ES-I3 (cell line): ENCODE measurements around the gene MAT1A.

Experiments used
- H3K36me3 ChIP-seq: 2 replicates; pipeline ENCODE4 v1.6.1; 2013; ENCODE audit warnings: mild to moderate bottlenecking, low read length, control low read depth, moderate library complexity; ENCODE audit not compliant: insufficient read depth
- H3K4me1 ChIP-seq: 2 replicates; pipeline ENCODE4 v1.6.1; 2013; ENCODE audit warnings: mild to moderate bottlenecking, control low read depth, low read length; ENCODE audit not compliant: insufficient read depth
- H3K9ac ChIP-seq: 2 replicates; pipeline ENCODE4 v1.6.1; 2013; ENCODE audit warnings: low read depth, mild to moderate bottlenecking, low read length, moderate library complexity
- H3K9me3 ChIP-seq: 2 replicates; pipeline ENCODE4 v1.6.1; 2013; ENCODE audit warnings: mild to moderate bottlenecking, low read length, moderate library complexity; ENCODE audit not compliant: control insufficient read depth, insufficient read depth

Gene MAT1A

GRCh38 chr10:80277016-80277415, 12.4 kb downstream of the MAT1A start:
- Histone ChIP-seq H3K9ac (no peak overlapping the region), H3K36me3 (no peaks in the 10 kb centered on the region), H3K4me1 (peaks cover 6% of the 10 kb centered on the region; the same call in 1 of the 2 replicates), H3K9me3 (no peaks in the 10 kb centered on the region)

GRCh38 chr10:80276335-80276734, 13.1 kb downstream of the MAT1A start:
- peaks cover 6% of the 10 kb centered on the region; the same call in 1 of the 2 replicates for H3K4me1 ChIP-seq
- no peaks in the 10 kb centered on the region for H3K36me3 ChIP-seq
- H3K9me3 ChIP-seq: no peaks in the 10 kb centered on the region
- H3K9ac ChIP-seq: no peak overlapping the region

- Histone ChIP-seq H3K9me3 (no peaks in the 10 kb centered on the region), H3K4me1 (peaks cover 6% of the 10 kb centered on the region; the same call in 1 of the 2 replicates), H3K9ac (no peak overlapping the region), H3K36me3 (no peaks in the 10 kb centered on the region)
These were observed 13.7 kb downstream of the MAT1A start for GRCh38 chr10:80275756-80276155.

GRCh38 chr10:80275135-80275498, 14.3 kb downstream of the MAT1A start:
- H3K9me3 ChIP-seq: no peaks in the 10 kb centered on the region
- H3K9ac ChIP-seq: no peak overlapping the region
- no peaks in the 10 kb centered on the region for H3K36me3 ChIP-seq
- peaks cover 6% of the 10 kb centered on the region; the same call in 1 of the 2 replicates for H3K4me1 ChIP-seq

DNA sequence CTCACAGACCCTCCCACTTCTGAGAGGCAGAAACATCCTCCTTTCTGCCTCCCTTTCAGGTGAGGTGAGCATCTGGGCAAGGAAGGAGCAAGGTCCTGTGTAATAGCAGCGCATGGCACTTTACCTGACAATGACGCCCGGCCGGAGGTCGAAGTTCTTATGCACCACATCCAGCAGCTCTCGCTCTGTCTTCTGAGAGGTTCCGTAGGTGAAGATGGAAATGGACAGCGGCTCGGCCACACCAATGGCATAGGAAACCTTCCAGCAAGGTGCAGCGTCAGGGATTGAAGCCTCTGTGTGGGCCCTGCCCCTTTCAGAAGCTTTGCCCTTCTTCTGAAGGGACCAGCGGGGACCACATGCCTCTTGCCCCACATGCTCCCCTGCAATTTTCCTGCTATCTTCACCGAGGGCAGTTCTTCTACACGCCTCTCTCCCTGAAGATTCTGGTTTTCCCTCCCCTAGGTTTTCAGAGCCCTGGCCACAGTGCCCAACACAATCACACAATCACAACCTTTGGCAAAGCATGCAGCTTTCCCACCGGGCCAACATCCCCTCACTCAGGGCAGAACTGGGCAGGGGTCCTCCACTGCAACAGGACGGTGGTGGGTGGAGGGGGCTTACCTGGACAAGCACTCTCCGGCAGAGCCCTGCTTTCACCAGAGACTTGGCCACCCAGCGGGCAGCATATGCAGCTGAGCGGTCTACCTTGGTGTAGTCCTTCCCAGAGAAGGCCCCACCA, 14.9 kb downstream of the MAT1A start:
- Histone ChIP-seq H3K4me1 (peaks cover 6% of the 10 kb centered on the region; the same call in 1 of the 2 replicates), H3K9me3 (no peaks in the 10 kb centered on the region), H3K36me3 (no peaks in the 10 kb centered on the region), H3K9ac (no peak overlapping the region)

GRCh38 chr10:80273523-80274170, 15.8 kb downstream of the MAT1A start:
- Histone ChIP-seq H3K9me3 (no peaks in the 10 kb centered on the region), H3K36me3 (no peaks in the 10 kb centered on the region), H3K9ac (no peak overlapping the region), H3K4me1 (peaks cover 6% of the 10 kb centered on the region; the same call in 1 of the 2 replicates)

DNA sequence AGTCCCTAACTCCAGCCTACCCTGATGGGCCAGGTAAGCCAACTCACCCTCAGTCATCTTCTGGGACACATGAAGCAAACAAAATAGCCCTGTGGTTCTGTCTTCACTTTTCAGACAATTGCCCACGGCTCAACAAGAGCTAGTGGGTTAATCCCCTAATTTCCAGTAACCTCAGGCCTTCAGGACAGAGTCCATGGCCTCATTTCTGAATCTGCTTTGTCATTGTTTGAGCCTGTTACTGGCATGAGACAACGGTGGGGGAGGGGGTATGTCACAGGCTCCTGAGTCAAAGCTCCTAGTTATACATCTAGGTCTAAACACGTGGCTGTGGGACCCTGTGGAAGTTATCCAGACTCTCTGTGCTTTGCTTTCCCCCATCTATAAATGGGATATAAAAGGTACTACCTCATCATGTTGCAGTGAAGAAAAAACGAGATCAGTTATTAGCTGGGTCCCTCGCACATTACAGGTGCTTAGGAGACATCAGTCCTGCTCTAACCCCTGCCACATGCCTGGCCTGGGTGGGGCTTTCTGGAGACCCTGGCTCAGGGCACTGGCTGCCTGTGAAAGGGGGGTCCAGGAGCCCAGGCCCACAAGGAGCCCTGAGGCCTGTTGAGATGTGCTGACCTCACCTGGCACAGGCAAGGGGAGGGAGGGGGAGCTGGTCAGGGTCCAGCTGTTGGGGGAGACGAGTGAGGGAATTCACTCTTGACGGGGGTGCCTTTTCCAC, 16.5 kb downstream of the MAT1A start:
- no peak overlapping the region for H3K9ac ChIP-seq
- H3K4me1 ChIP-seq: peaks cover 6% of the 10 kb centered on the region; the same call in 1 of the 2 replicates
- no peaks in the 10 kb centered on the region for H3K9me3 ChIP-seq
- H3K36me3 ChIP-seq: no peaks in the 10 kb centered on the region

DNA sequence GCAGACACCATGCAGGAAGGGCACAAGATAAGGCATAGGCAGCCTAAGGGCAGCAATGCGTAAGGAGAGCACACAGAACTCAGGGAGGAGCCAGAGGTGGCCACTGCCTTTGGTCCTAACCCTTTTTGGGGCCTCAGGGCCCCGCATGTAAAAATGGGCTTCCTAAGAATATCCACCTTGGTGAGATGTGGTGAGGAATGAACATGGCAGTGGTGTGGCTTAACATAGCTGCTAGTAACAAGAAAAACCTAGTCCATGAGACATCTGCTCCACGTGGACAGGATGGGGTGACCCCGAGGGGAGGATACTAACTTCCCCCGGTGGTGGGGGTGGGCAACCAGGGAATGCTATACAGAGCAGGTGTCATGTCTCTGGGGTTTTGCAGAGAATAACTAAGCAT, 18.0 kb downstream of the MAT1A start:
- no peak overlapping the region for H3K9ac ChIP-seq
- no peaks in the 10 kb centered on the region for H3K9me3 ChIP-seq
- peaks cover 7% of the 10 kb centered on the region; the same call in 1 of the 2 replicates for H3K4me1 ChIP-seq
- no peaks in the 10 kb centered on the region for H3K36me3 ChIP-seq

GRCh38 chr10:80270887-80271286, 18.6 kb downstream of the MAT1A start:
- Histone ChIP-seq H3K36me3 (no peaks in the 10 kb centered on the region), H3K9me3 (no peaks in the 10 kb centered on the region), H3K4me1 (peaks cover 12% of the 10 kb centered on the region; the same call in 1 of the 2 replicates), H3K9ac (no peak overlapping the region)

GRCh38 chr10:80268938-80269588, 20.4 kb downstream of the MAT1A start:
- Histone ChIP-seq H3K9ac (no peak overlapping the region), H3K4me1 (peaks cover 14% of the 10 kb centered on the region; the same call in 1 of the 2 replicates), H3K36me3 (no peaks in the 10 kb centered on the region), H3K9me3 (no peaks in the 10 kb centered on the region)

DNA sequence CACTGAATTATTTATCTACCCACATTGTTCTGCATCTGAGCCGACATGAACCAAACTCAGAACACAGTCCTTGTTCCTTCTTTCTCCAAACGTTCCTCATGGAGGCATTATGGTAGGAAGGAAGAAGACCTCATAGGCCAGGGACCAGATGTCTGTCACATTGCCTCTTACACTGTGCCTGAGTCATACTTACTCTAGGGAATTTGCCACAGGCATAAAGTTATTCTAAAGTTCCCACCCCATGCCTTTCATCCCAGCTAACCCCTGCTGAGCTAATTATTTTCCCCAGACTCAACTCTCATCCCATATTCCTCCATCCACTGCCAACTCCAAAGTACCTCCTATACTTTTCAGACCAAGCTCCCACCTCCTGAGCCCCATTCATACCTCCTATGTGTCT, 21.2 kb downstream of the MAT1A start:
- no peaks in the 10 kb centered on the region for H3K9me3 ChIP-seq
- peaks cover 14% of the 10 kb centered on the region; the same call in 1 of the 2 replicates for H3K4me1 ChIP-seq
- no peak overlapping the region for H3K9ac ChIP-seq
- H3K36me3 ChIP-seq: no peaks in the 10 kb centered on the region

GRCh38 chr10:80266513-80266863, 23.0 kb downstream of the MAT1A start:
- Histone ChIP-seq H3K9ac (no peak overlapping the region), H3K4me1 (peaks cover 8% of the 10 kb centered on the region; the same call in 1 of the 2 replicates), H3K36me3 (no peaks in the 10 kb centered on the region), H3K9me3 (no peaks in the 10 kb centered on the region)

- Histone ChIP-seq H3K9me3 (no peaks in the 10 kb centered on the region), H3K4me1 (peaks cover 8% of the 10 kb centered on the region; the same call in 1 of the 2 replicates), H3K36me3 (no peaks in the 10 kb centered on the region), H3K9ac (peak overlapping the region; percentile 2; the same call in 1 of the 2 replicates)
These were observed 23.5 kb downstream of the MAT1A start for GRCh38 chr10:80265740-80266512.
